ENCODE data around the gene NOM1. TPM values are rescaled to one million over a fixed set of nuclear protein-coding genes. Genes with fewer than 3 reads are reported as not detected.

Gene NOM1
- total RNA-seq, 1 donor from 2014 or later, result 19.7 TPM

GRCh38 chr7:157017603-157018327, 68.3 kb downstream of the NOM1 start:
- no peak overlapping the region for H2AFZ ChIP-seq (ENCODE audit: low read depth, low read length)
- H3K79me2 ChIP-seq (ENCODE audit: insufficient read depth, low read length), result no peaks in the 10 kb centered on the region
- H3K27me3 ChIP-seq (ENCODE audit: insufficient read depth, low read length), result peaks cover 98% of the 10 kb centered on the region
- peaks cover 4% of the 10 kb centered on the region for H3K4me1 ChIP-seq (ENCODE audit: insufficient read depth, low read length)
- DNase-seq (ENCODE audit: low read depth) (no peak), FAIRE-seq (no peak)
- Mint-ChIP-seq H3K4me1 (ENCODE audit: low read depth, unreplicated experiment) (no peaks in the 10 kb centered on the region), H3K27me3 (ENCODE audit: low read depth, unreplicated experiment) (peaks cover 72% of the 10 kb centered on the region), H3K9me3 (ENCODE audit: unreplicated experiment) (peaks cover 6% of the 10 kb centered on the region), H3K4me3 (ENCODE audit: unreplicated experiment) (no peak overlapping the region), H3K36me3 (ENCODE audit: low read depth, unreplicated experiment) (peaks cover 2% of the 10 kb centered on the region), H3K27ac (ENCODE audit: unreplicated experiment) (no peak overlapping the region)
- no peak overlapping the region for H3K9ac ChIP-seq (ENCODE audit: low read length)
- H3K27ac ChIP-seq (ENCODE audit: low read depth, low read length), result no peak overlapping the region
- no peaks in the 10 kb centered on the region for H4K20me1 ChIP-seq (ENCODE audit: insufficient read depth, low read length)
- H3K9me3 ChIP-seq (ENCODE audit: insufficient read depth, low read depth, low read length), result no peaks in the 10 kb centered on the region
- no peak overlapping the region for H3K4me3 ChIP-seq (ENCODE audit: insufficient read depth, low read depth, low read length)
- no peak overlapping the region for H3K4me2 ChIP-seq (ENCODE audit: low read length)
- H3K36me3 ChIP-seq (ENCODE audit: insufficient read depth, low read length), result no peaks in the 10 kb centered on the region
- peak; percentile 98 for TF ChIP-seq EZH2 (IDR thresholded peaks at IDR 0.05; ENCODE audit: insufficient read depth, low read length)
- TF ChIP-seq, protein P1, sequence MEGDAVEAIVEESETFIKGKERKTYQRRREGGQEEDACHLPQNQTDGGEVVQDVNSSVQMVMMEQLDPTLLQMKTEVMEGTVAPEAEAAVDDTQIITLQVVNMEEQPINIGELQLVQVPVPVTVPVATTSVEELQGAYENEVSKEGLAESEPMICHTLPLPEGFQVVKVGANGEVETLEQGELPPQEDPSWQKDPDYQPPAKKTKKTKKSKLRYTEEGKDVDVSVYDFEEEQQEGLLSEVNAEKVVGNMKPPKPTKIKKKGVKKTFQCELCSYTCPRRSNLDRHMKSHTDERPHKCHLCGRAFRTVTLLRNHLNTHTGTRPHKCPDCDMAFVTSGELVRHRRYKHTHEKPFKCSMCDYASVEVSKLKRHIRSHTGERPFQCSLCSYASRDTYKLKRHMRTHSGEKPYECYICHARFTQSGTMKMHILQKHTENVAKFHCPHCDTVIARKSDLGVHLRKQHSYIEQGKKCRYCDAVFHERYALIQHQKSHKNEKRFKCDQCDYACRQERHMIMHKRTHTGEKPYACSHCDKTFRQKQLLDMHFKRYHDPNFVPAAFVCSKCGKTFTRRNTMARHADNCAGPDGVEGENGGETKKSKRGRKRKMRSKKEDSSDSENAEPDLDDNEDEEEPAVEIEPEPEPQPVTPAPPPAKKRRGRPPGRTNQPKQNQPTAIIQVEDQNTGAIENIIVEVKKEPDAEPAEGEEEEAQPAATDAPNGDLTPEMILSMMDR (IDR thresholded peaks at IDR 0.05; ENCODE audit: insufficient read depth, low read depth, low read length), result no peak

- Mint-ChIP-seq H3K4me1 (ENCODE audit: low read depth, unreplicated experiment) (no peaks in the 10 kb centered on the region), H3K27me3 (ENCODE audit: low read depth, unreplicated experiment) (peaks cover 72% of the 10 kb centered on the region), H3K36me3 (ENCODE audit: low read depth, unreplicated experiment) (peaks cover 2% of the 10 kb centered on the region), H3K4me3 (ENCODE audit: unreplicated experiment) (no peak overlapping the region), H3K27ac (ENCODE audit: unreplicated experiment) (no peak overlapping the region), H3K9me3 (ENCODE audit: unreplicated experiment) (peaks cover 6% of the 10 kb centered on the region)
- DNase-seq (ENCODE audit: low read depth) (no peak), FAIRE-seq (no peak)
- no peak overlapping the region for H2AFZ ChIP-seq (ENCODE audit: low read depth, low read length)
- no peak overlapping the region for H3K4me2 ChIP-seq (ENCODE audit: low read length)
- H3K27me3 ChIP-seq (ENCODE audit: insufficient read depth, low read length), result peaks cover 98% of the 10 kb centered on the region
- no peaks in the 10 kb centered on the region for H4K20me1 ChIP-seq (ENCODE audit: insufficient read depth, low read length)
- H3K9ac ChIP-seq (ENCODE audit: low read length), result no peak overlapping the region
- H3K79me2 ChIP-seq (ENCODE audit: insufficient read depth, low read length), result no peaks in the 10 kb centered on the region
- H3K36me3 ChIP-seq (ENCODE audit: insufficient read depth, low read length), result no peaks in the 10 kb centered on the region
- no peaks in the 10 kb centered on the region for H3K9me3 ChIP-seq (ENCODE audit: insufficient read depth, low read depth, low read length)
- H3K4me1 ChIP-seq (ENCODE audit: insufficient read depth, low read length), result peaks cover 4% of the 10 kb centered on the region
- no peak overlapping the region for H3K4me3 ChIP-seq (ENCODE audit: insufficient read depth, low read depth, low read length)
- H3K27ac ChIP-seq (ENCODE audit: low read depth, low read length), result no peak overlapping the region
- TF ChIP-seq, protein P1 (IDR thresholded peaks at IDR 0.05; ENCODE audit: insufficient read depth, low read depth, low read length), result no peak
- TF ChIP-seq EZH2 (IDR thresholded peaks at IDR 0.05; ENCODE audit: insufficient read depth, low read length), result peak; percentile 90
Observed at GRCh38 chr7:157018328-157018996, 69.0 kb downstream of the NOM1 start.

All from astrocyte (in vitro differentiated cells and primary cell).